Muscle of leg (tissue), 11 donors: ENCODE results near the gene SFSWAP. TPM values are rescaled to one million over a fixed set of nuclear protein-coding genes. Genes with fewer than 3 reads are reported as not detected.
A peak's percentile ranks its signal among the peaks of the same experiment; 100 is the strongest.
"Not testable (repeated sequence)": the region's sequence is repeated elsewhere in the genome, so short reads cannot be mapped to it uniquely, and the experiment has no call there.

Experiments used
- DNase-seq: peaks from one replicate; pipeline ENCODE4 v3.0.0; 2013
- H3K27ac ChIP-seq: one replicate; pipeline ENCODE4 v1.5.1; 2013; ENCODE audit warnings: mild to moderate bottlenecking, low read length, control low read depth
- H3K27me3 ChIP-seq: one replicate; pipeline ENCODE4 v1.6.1; 2013; ENCODE audit warnings: low read length; ENCODE audit not compliant: control insufficient read depth, insufficient read depth
- H3K36me3 ChIP-seq: one replicate; pipeline ENCODE4 v1.6.1; 2013; ENCODE audit warnings: low read length; ENCODE audit not compliant: control insufficient read depth, insufficient read depth
- H3K4me1 ChIP-seq: one replicate; pipeline ENCODE4 v1.6.1; 2013; ENCODE audit warnings: low read length; ENCODE audit not compliant: control insufficient read depth, insufficient read depth
- H3K4me3 ChIP-seq: one replicate; pipeline ENCODE4 v1.5.1; 2013; ENCODE audit warnings: low read length, control low read depth
- H3K9me3 ChIP-seq: replicated peaks from 2 replicates; pipeline ENCODE4 v1.6.1; 2013; ENCODE audit warnings: low read depth, low read length; ENCODE audit not compliant: control insufficient read depth
- WGBS: methylation state at CpG from one replicate; pipeline ENCODE4 v1.1.5; 2013; ENCODE audit warnings: missing lambda C conversion rate; ENCODE audit not compliant: insufficient coverage; 5-methylcytosine and 5-hydroxymethylcytosine counted together
- polyA plus RNA-seq, 8 donors: library from polyadenylated mRNA; unstranded; fragments of 120-200 nt; gene quantifications; one replicate each; pipeline versions ENCODE4 v1.2.1 to v1.2.3, GENCODE V29; 2013; ENCODE audit warnings: inconsistent platforms in 1 of 8, low replicate concordance in 1 of 8; ENCODE audit not compliant: insufficient read length in 8 of 8, insufficient read depth in 1 of 8
- total RNA-seq: library from RNA; stranded (reverse); fragments of 120-200 nt; gene quantifications from one replicate; pipeline ENCODE4 v1.2.4, GENCODE V29; 2013

SFSWAP gene
- total and polyA plus RNA-seq, 9 donors: 24.6 to 33.6 (median 29.9) TPM

DNA sequence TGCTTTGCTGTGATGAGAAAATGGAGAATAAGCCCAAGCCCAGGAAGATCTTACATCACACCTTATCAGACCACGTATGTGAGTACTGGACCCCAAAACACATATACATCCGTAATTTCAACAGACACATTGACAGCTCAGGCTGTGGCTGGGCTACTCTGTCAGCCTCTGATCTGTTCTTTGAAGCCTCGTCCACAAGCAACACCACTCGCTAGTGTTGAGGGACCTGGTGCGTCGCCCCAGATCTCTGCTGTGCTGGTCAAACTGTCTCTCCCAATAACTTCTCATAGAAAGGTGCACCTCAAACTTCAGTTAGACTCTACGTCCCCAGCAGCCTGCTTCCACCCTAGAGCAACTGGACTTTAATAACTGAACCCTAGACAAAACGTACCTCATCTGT, 10.6 kb upstream of the SFSWAP start:
- Histone ChIP-seq H3K4me1 (no peaks in the 10 kb centered on the region), H3K27ac (no peak overlapping the region), H3K27me3 (no peaks in the 10 kb centered on the region), H3K9me3 (peaks cover 16% of the 10 kb centered on the region), H3K4me3 (no peak overlapping the region), H3K36me3 (no peaks in the 10 kb centered on the region)
- DNase-seq: no peak
- WGBS: 82% methylated on average over 7 of the region's 8 CpGs

- 87% methylated on average over 11 of the region's 14 CpGs for WGBS
- no peaks in the 10 kb centered on the region for H3K4me1 ChIP-seq
Measured at GRCh38 chr12:131701705-131702572, 9.0 kb upstream of the SFSWAP start.

GRCh38 chr12:131702573-131702877, 8.4 kb upstream of the SFSWAP start:
- no peak for DNase-seq
- Histone ChIP-seq H3K4me3 (no peak overlapping the region), H3K27me3 (no peaks in the 10 kb centered on the region), H3K9me3 (peaks cover 18% of the 10 kb centered on the region), H3K36me3 (no peaks in the 10 kb centered on the region), H3K4me1 (no peaks in the 10 kb centered on the region), H3K27ac (no peak overlapping the region)
- 86% methylated on average over 3 of the region's 3 CpGs for WGBS

More at GRCh38 chr12:131701705-131702572, 9.0 kb upstream of the SFSWAP start:
- H3K36me3 ChIP-seq: no peaks in the 10 kb centered on the region
- no peaks in the 10 kb centered on the region for H3K27me3 ChIP-seq
- no peak for DNase-seq
- peaks cover 18% of the 10 kb centered on the region for H3K9me3 ChIP-seq
- H3K27ac ChIP-seq: no peak overlapping the region
- no peak overlapping the region for H3K4me3 ChIP-seq

DNA sequence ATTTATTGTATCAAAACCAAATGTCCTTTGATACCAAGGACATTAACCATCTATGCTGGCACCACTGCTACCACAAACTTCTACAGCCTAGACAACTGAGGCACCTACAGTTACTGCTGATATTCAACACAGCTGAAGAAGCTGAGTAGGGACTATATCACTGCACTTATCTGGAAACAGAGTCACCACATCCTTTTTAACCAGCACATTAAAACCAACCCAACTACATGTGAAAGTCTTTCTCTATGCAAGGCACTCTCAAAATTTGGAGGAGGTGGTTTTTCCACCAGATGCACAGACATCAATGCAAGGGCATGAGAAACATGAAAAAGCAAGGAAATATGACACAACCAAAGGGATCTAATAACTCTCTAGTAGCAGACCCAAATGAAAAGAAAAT, 7.7 kb upstream of the SFSWAP start:
- Histone ChIP-seq H3K36me3 (no peaks in the 10 kb centered on the region), H3K4me3 (no peak overlapping the region), H3K27ac (no peak overlapping the region), H3K27me3 (no peaks in the 10 kb centered on the region), H3K4me1 (no peaks in the 10 kb centered on the region), H3K9me3 (peaks cover 18% of the 10 kb centered on the region)
- DNase-seq: no peak

- Histone ChIP-seq H3K4me1 (no peaks in the 10 kb centered on the region), H3K27ac (no peak overlapping the region), H3K4me3 (no peak overlapping the region), H3K36me3 (no peaks in the 10 kb centered on the region), H3K9me3 (peaks cover 18% of the 10 kb centered on the region), H3K27me3 (no peaks in the 10 kb centered on the region)
- DNase-seq: no peak
- no CpG with 5 or more reads among the region's 2 CpGs for WGBS
Measured at GRCh38 chr12:131704509-131704908, 6.4 kb upstream of the SFSWAP start.

GRCh38 chr12:131706709-131707108, 4.2 kb upstream of the SFSWAP start:
- H3K4me3 ChIP-seq, H3K27ac ChIP-seq, H3K4me1 ChIP-seq, H3K36me3 ChIP-seq, H3K27me3 ChIP-seq, DNase-seq: not testable (repeated sequence)
- peaks cover 18% of the 10 kb centered on the region for H3K9me3 ChIP-seq
- no CpG with 5 or more reads among the region's 4 CpGs for WGBS

DNA sequence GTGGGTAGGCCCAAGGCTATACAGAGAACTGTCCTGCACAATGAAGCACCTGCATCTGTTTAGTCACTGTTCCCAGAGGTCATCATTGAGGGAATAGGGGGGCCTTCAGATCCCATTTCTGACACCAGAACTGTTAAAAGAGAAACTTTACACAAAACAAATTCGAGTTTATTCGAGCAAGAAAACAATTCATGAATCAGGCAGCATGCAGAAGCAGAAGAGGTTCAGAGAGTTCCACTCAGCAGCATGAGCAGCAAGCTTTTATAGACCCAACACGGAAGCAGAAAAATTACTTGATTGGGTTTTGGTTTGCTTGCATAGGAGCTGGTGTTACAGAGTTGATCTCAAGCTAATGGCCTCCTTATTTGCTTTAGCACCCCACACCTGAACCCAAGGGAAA, 1.7 kb upstream of the SFSWAP start:
- no peak overlapping the region for H3K27ac ChIP-seq
- peaks cover 3% of the 10 kb centered on the region for H3K36me3 ChIP-seq
- peaks cover 14% of the 10 kb centered on the region for H3K4me1 ChIP-seq
- no peak overlapping the region for H3K4me3 ChIP-seq
- peaks cover 10% of the 10 kb centered on the region for H3K9me3 ChIP-seq
- H3K27me3 ChIP-seq: no peaks in the 10 kb centered on the region
- no peak for DNase-seq
- 100% methylated on average over 1 of the region's 3 CpGs for WGBS

- WGBS: under 1% methylated on average over 35 of the region's 37 CpGs
- DNase-seq: no peak
Measured at GRCh38 chr12:131711551-131712205, 788 bp downstream of the SFSWAP start.

DNA sequence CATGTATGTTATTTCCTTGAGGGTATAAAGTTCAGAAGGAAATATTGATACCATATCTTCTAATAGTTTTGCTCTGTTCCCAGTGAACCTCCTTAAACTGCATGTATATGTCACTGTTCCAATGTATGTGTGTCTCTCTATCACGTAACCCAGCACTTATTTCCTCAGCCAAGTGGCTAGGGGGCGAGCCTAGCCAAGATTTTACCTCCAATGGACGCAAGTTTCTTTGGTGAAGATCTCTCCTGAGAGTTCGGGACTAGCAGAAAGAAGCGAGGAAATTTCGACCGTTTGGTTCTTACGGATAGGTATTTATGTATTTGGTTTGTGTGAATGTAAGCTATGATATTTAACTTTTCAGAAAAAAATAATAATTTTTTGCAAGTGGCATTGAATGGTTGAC, 2.5 kb downstream of the SFSWAP start:
- DNase-seq: no peak
- Histone ChIP-seq H3K9me3 (no peaks in the 10 kb centered on the region), H3K4me1 (peaks cover 14% of the 10 kb centered on the region), H3K4me3 (no peak overlapping the region), H3K36me3 (peaks cover 25% of the 10 kb centered on the region), H3K27me3 (no peaks in the 10 kb centered on the region), H3K27ac (no peak overlapping the region)
- WGBS: 80% methylated on average over 1 of the region's 8 CpGs

More at GRCh38 chr12:131711551-131712205, 788 bp downstream of the SFSWAP start:
- H3K27me3 ChIP-seq: no peaks in the 10 kb centered on the region
- peak overlapping the region; percentile 92 for H3K4me3 ChIP-seq
- no peaks in the 10 kb centered on the region for H3K9me3 ChIP-seq
- H3K27ac ChIP-seq: no peak overlapping the region
- peaks cover 14% of the 10 kb centered on the region for H3K4me1 ChIP-seq
- H3K36me3 ChIP-seq: peaks cover 19% of the 10 kb centered on the region

GRCh38 chr12:131714759-131715158, 3.9 kb downstream of the SFSWAP start:
- no peak for DNase-seq
- Histone ChIP-seq H3K36me3 (peaks cover 38% of the 10 kb centered on the region), H3K9me3 (no peaks in the 10 kb centered on the region), H3K27ac (no peak overlapping the region), H3K4me1 (peaks cover 14% of the 10 kb centered on the region), H3K27me3 (no peaks in the 10 kb centered on the region), H3K4me3 (no peak overlapping the region)
- WGBS: 89% methylated on average over 10 of the region's 14 CpGs
